Stimulated activated CD8-positive, alpha-beta memory T cell treated with anti-CD3 and anti-CD28 coated beads, Interleukin-12 subunit alpha, Interleukin-12 subunit beta, amount 100 ng/mL, for 24 hours (primary cell): Measurements from ENCODE around the gene FARS2.

ENCODE experiments used
- DNase-seq: peaks from one replicate; pipeline ENCODE4 v3.0.0-alpha.2; 2020; ENCODE audit errors: extremely low read depth

Gene FARS2

GRCh38 chr6:5325173-5325572 lies 63.9 kb downstream of the FARS2 start:
- no peak for DNase-seq

GRCh38 chr6:5326022-5326641 lies 64.8 kb downstream of the FARS2 start:
- no peak for DNase-seq

- DNase-seq, result no peak
Observed at GRCh38 chr6:5328800-5329199, 67.5 kb downstream of the FARS2 start.

- no peak for DNase-seq
Observed at GRCh38 chr6:5331845-5332442, 70.6 kb downstream of the FARS2 start.

- DNase-seq, result no peak
Observed at GRCh38 chr6:5333658-5334057, 72.3 kb downstream of the FARS2 start.

- DNase-seq, result no peak
Observed at GRCh38 chr6:5334341-5334740, 73.0 kb downstream of the FARS2 start.

- DNase-seq, result no peak
Observed at GRCh38 chr6:5335020-5335419, 73.7 kb downstream of the FARS2 start.

- no peak for DNase-seq
Observed at GRCh38 chr6:5337573-5337972, 76.3 kb downstream of the FARS2 start.

GRCh38 chr6:5338177-5338960 lies 77.1 kb downstream of the FARS2 start:
- DNase-seq, result no peak

GRCh38 chr6:5339786-5340185 lies 78.5 kb downstream of the FARS2 start:
- DNase-seq, result no peak

GRCh38 chr6:5341845-5342244 lies 80.5 kb downstream of the FARS2 start:
- no peak for DNase-seq

- DNase-seq, result no peak
Observed at GRCh38 chr6:5343998-5344397, 82.7 kb downstream of the FARS2 start.

GRCh38 chr6:5345324-5345723 lies 84.0 kb downstream of the FARS2 start:
- no peak for DNase-seq

- no peak for DNase-seq
Observed at GRCh38 chr6:5351552-5352210, 90.4 kb downstream of the FARS2 start.

GRCh38 chr6:5353971-5354370 lies 92.7 kb downstream of the FARS2 start:
- no peak for DNase-seq

GRCh38 chr6:5357486-5357885 lies 96.2 kb downstream of the FARS2 start:
- DNase-seq, result no peak

- no peak for DNase-seq
Observed at GRCh38 chr6:5359417-5359816, 98.1 kb downstream of the FARS2 start.

GRCh38 chr6:5361396-5361795 lies 100.1 kb downstream of the FARS2 start:
- DNase-seq, result no peak

- no peak for DNase-seq
Observed at GRCh38 chr6:5365436-5366195, 104.3 kb downstream of the FARS2 start.

GRCh38 chr6:5366941-5367340 lies 105.6 kb downstream of the FARS2 start:
- DNase-seq, result no peak

GRCh38 chr6:5367510-5367909 lies 106.2 kb downstream of the FARS2 start:
- DNase-seq, result no peak

GRCh38 chr6:5373430-5373829 lies 112.1 kb downstream of the FARS2 start:
- DNase-seq, result no peak
